IMR-90 (cell line): Measurements from ENCODE around the gene LUZP1. TPM values are rescaled to one million over a fixed set of nuclear protein-coding genes. Genes with fewer than 3 reads are reported as not detected.

Experiments
- ATAC-seq: fragments of 200-7000 bp; cut with Tn5 transposase; 2 replicates; pipeline ENCODE4 v1.9.1; 2020; ENCODE audit warnings: low read depth, mild to moderate bottlenecking, moderate library complexity
- BruUV-seq: library from RNA; stranded (reverse); fragments of 400-500 nt; replicated peaks from 2 replicates; lab custom pipeline; 2021; lab: Mats Ljungman, UMichigan
- CTCF ChIA-PET: fragments of 300-600 bp; formaldehyde crosslinking; extraction: SDS; loops from one replicate; lab custom pipeline; 2021; ENCODE audit warnings: antibody characterized with exemption; lab: Yijun Ruan, JAX
- POLR2A ChIA-PET: fragments of 300-600 bp; sonication (Branson Sonifier 250); formaldehyde crosslinking; loops from one replicate; lab custom pipeline; 2022; ENCODE audit warnings: antibody characterized with exemption; ENCODE audit not compliant: unreplicated experiment; lab: Charles Lee
- DNase-seq: peaks from one replicate; pipeline ENCODE4 v3.0.0; 2013
- H2AFZ ChIP-seq: replicated peaks from 2 replicates; pipeline ENCODE3; 2013; ENCODE audit warnings: low read length, mild to moderate bottlenecking; ENCODE audit not compliant: poor library complexity
- H2AK5ac ChIP-seq: 2 replicates; pipeline ENCODE4 v1.6.1; 2013; ENCODE audit warnings: low read depth, low read length, inconsistent platforms
- H2AK9ac ChIP-seq: replicated peaks from 2 replicates; pipeline ENCODE3; 2013; ENCODE audit warnings: mild to moderate bottlenecking, low read depth, low read length, moderate library complexity; ENCODE audit not compliant: poor library complexity
- H2BK120ac ChIP-seq: 2 replicates; pipeline ENCODE4 v1.6.1; 2013; ENCODE audit warnings: low read depth, low read length, inconsistent platforms
- H2BK15ac ChIP-seq: 3 replicates; pipeline ENCODE4 v1.6.1; 2013; ENCODE audit warnings: low read depth, low read length, inconsistent platforms
- H2BK20ac ChIP-seq: 2 replicates; pipeline ENCODE4 v1.6.1; 2013; ENCODE audit warnings: low read depth, mild to moderate bottlenecking, inconsistent platforms, low read length, moderate library complexity
- H2BK5ac ChIP-seq: 2 replicates; pipeline ENCODE4 v1.6.1; 2013; ENCODE audit warnings: mild to moderate bottlenecking, low read depth, low read length, inconsistent platforms; ENCODE audit not compliant: poor library complexity, severe bottlenecking
- H3K14ac ChIP-seq: replicated peaks from 2 replicates; pipeline ENCODE4 v1.6.1; 2013; ENCODE audit warnings: low read depth, low read length, inconsistent platforms
- H3K18ac ChIP-seq: 2 replicates; pipeline ENCODE4 v1.6.1; 2013; ENCODE audit warnings: low read depth, low read length, control low read depth
- H3K23ac ChIP-seq: 2 replicates; pipeline ENCODE4 v1.6.1; 2013; ENCODE audit warnings: low read depth, low read length, inconsistent platforms
- H3K27ac ChIP-seq: 2 replicates; pipeline ENCODE4 v1.5.1; 2013; ENCODE audit warnings: mild to moderate bottlenecking, control low read depth, low read length; ENCODE audit not compliant: insufficient read depth
- H3K27me3 ChIP-seq: 2 replicates; pipeline ENCODE4 v1.6.1; 2013; ENCODE audit warnings: low read length; ENCODE audit not compliant: control insufficient read depth, insufficient read depth
- H3K36me3 ChIP-seq: 2 replicates; pipeline ENCODE4 v1.6.1; 2013; ENCODE audit warnings: low read length, mixed read lengths; ENCODE audit not compliant: control insufficient read depth, insufficient read depth
- H3K4ac ChIP-seq: 2 replicates; pipeline ENCODE4 v1.6.1; 2013; ENCODE audit warnings: low read depth, low read length, inconsistent platforms
- H3K4me1 ChIP-seq: 2 replicates; pipeline ENCODE4 v1.6.1; 2013; ENCODE audit warnings: low read length, mixed read lengths; ENCODE audit not compliant: control insufficient read depth, insufficient read depth
- H3K4me2 ChIP-seq: 2 replicates; pipeline ENCODE4 v1.6.1; 2013; ENCODE audit warnings: low read depth, mild to moderate bottlenecking, control low read depth, low read length, moderate library complexity
- H3K4me3 ChIP-seq: 2 replicates; pipeline ENCODE4 v1.5.1; 2013; ENCODE audit warnings: low read depth, mild to moderate bottlenecking, control low read depth, low read length, moderate library complexity; ENCODE audit not compliant: insufficient read depth
- H3K56ac ChIP-seq: 2 replicates; pipeline ENCODE4 v1.6.1; 2013; ENCODE audit warnings: low read length, inconsistent platforms; ENCODE audit not compliant: insufficient read depth; ENCODE audit errors: extremely low read depth
- H3K79me1 ChIP-seq, 2 experiments: 2 replicates each; pipeline ENCODE4 v1.6.1; 2013; ENCODE audit warnings: low read length in 2 of 2, inconsistent platforms in 1 of 2, low read depth in 1 of 2
- H3K9ac ChIP-seq: 2 replicates; pipeline ENCODE4 v1.6.1; 2013; ENCODE audit warnings: low read depth, low read length, control low read depth
- H3K9me1 ChIP-seq: 2 replicates; pipeline ENCODE4 v1.6.1; 2013; ENCODE audit warnings: low read length, inconsistent platforms; ENCODE audit not compliant: insufficient read depth
- H3K9me3 ChIP-seq: 2 replicates; pipeline ENCODE4 v1.6.1; 2013; ENCODE audit warnings: low read length; ENCODE audit not compliant: control insufficient read depth, insufficient read depth
- H4K20me1 ChIP-seq: 2 replicates; pipeline ENCODE4 v1.6.1; 2013; ENCODE audit warnings: low read length, inconsistent platforms; ENCODE audit not compliant: insufficient read depth
- H4K5ac ChIP-seq: 2 replicates; pipeline ENCODE4 v1.6.1; 2013; ENCODE audit warnings: mild to moderate bottlenecking, low read depth, low read length, control low read depth
- H4K8ac ChIP-seq, 2 experiments: 2 replicates each; pipeline ENCODE4 v1.6.1; 2013; ENCODE audit warnings: low read depth in 2 of 2, low read length in 2 of 2, control low read depth in 1 of 2, inconsistent platforms in 1 of 2
- H4K91ac ChIP-seq: 2 replicates; pipeline ENCODE4 v1.6.1; 2013; ENCODE audit warnings: low read depth, low read length, inconsistent platforms; ENCODE audit not compliant: insufficient read depth
- WGBS, 2 experiments: methylation state at CpG; one replicate each; pipeline versions ENCODE4 v1.1.5 to v1.1.7; 2013; ENCODE audit warnings: missing lambda C conversion rate in 2 of 2; ENCODE audit not compliant: insufficient read length in 1 of 2; ENCODE audit errors: extremely low coverage in 2 of 2; 5-methylcytosine and 5-hydroxymethylcytosine counted together
- dilution Hi-C: fragments of 300-500 bp; cut with HindIII; formaldehyde crosslinking; loops from one replicate; pipeline ENCODE4 v1.14.3; 2018; ENCODE audit warnings: low sequenced_read_pairs; ENCODE audit not compliant: unreplicated experiment
- in situ Hi-C: fragments of 300-500 bp; cut with MboI; formaldehyde crosslinking; loops from 3 replicates; pipeline ENCODE4 v1.14.3; 2019; ENCODE audit warnings: low sequenced_read_pairs, inconsistent platforms, mixed read lengths
- intact Hi-C: fragments of 100-400 bp; cut with micrococcal nuclease; formaldehyde crosslinking; loops from 2 replicates; pipeline ENCODE4 v1.10.0; 2022
- polyA plus RNA-seq, 3 experiments: library from polyadenylated mRNA; depleted of rRNA; stranded (reverse); fragments of >200 nt; gene quantifications; 2 replicates each; pipeline ENCODE4 v1.2.3, GENCODE V29; 2012; ENCODE audit warnings: low replicate concordance in 1 of 3
- total RNA-seq: library from RNA; depleted of rRNA; stranded (reverse); fragments of >200 nt; gene quantifications from 2 replicates; pipeline ENCODE4 v1.2.3, GENCODE V29; 2012
- TF ChIP-seq, protein P1 (sequence below): conservative IDR thresholded peaks from 2 replicates; pipeline ENCODE4 v1.5.1; 2012; ENCODE audit warnings: mild to moderate bottlenecking, low read depth, low read length, improper control_type of control experiment

Gene LUZP1
- total and polyA plus RNA-seq, 2 of the 4 experiments (the other 2 are of a cell fraction), result 13.1 to 31.7 TPM

GRCh38 chr1:23118957-23119792 lies 49.5 kb downstream of the LUZP1 start:
- Histone ChIP-seq H3K36me3 (no peaks in the 10 kb centered on the region), H2AFZ (no peak overlapping the region), H3K79me1 (peaks cover 7 to 86% of the 10 kb centered on the region in 2 experiments; a peak in 3 of 4 replicates), H3K14ac (no peak overlapping the region), H2AK5ac (no peak overlapping the region), H3K56ac (no peak overlapping the region), H4K5ac (no peak overlapping the region), H4K20me1 (peaks cover 71% of the 10 kb centered on the region), H3K18ac (no peak overlapping the region), H2BK5ac (peak overlapping the region; percentile 45), H2AK9ac (no peak overlapping the region), H3K4ac (no peak overlapping the region), H4K8ac (no peak overlapping the region; a peak in 1 of 4 replicates), H3K23ac (no peak overlapping the region), H4K91ac (no peak overlapping the region), H3K9me3 (no peaks in the 10 kb centered on the region), H2BK15ac (no peak overlapping the region), H3K4me1 (peaks cover 20% of the 10 kb centered on the region), H3K4me2 (peak overlapping the region; percentile 71), H2BK20ac (no peak overlapping the region), H3K9me1 (peaks cover 23% of the 10 kb centered on the region), H3K9ac (no peak overlapping the region), H3K4me3 (no peak overlapping the region), H2BK120ac (no peak overlapping the region), H3K27me3 (no peaks in the 10 kb centered on the region), H3K27ac (no peak overlapping the region; the same call in 1 of the 2 replicates)
- in situ Hi-C loops (no loop called here), intact Hi-C loops (no loop called here), dilution Hi-C loops (no loop called here)
- TF ChIP-seq, protein P1, sequence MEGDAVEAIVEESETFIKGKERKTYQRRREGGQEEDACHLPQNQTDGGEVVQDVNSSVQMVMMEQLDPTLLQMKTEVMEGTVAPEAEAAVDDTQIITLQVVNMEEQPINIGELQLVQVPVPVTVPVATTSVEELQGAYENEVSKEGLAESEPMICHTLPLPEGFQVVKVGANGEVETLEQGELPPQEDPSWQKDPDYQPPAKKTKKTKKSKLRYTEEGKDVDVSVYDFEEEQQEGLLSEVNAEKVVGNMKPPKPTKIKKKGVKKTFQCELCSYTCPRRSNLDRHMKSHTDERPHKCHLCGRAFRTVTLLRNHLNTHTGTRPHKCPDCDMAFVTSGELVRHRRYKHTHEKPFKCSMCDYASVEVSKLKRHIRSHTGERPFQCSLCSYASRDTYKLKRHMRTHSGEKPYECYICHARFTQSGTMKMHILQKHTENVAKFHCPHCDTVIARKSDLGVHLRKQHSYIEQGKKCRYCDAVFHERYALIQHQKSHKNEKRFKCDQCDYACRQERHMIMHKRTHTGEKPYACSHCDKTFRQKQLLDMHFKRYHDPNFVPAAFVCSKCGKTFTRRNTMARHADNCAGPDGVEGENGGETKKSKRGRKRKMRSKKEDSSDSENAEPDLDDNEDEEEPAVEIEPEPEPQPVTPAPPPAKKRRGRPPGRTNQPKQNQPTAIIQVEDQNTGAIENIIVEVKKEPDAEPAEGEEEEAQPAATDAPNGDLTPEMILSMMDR, result no peak
- POLR2A ChIA-PET, result interaction anchor here (0.6 kb wide), 1 partner anchor 16 kb away, joined by 3 read pairs; no protein-coding TSS in a partner anchor
- CTCF ChIA-PET, result no interaction called here
- no TSS peak for BruUV-seq
- WGBS, 2 experiments, result no CpG with 5 or more reads among the region's 8 CpGs
- peak; percentile 28; the same call in 1 of the 2 replicates for ATAC-seq
- DNase-seq, result peak; percentile 37
